GM19324 (cell line): ENCODE measurements around the gene SLC29A3.
"Not testable (repeated sequence)": the region's sequence is repeated elsewhere in the genome, so short reads cannot be mapped to it uniquely, and the experiment has no call there.

ENCODE experiments used
- ATAC-seq: cut with Tn5 transposase; IDR thresholded peaks from one replicate; pipeline ENCODE4 v1.9.1; 2021; ENCODE audit warnings: mild to moderate bottlenecking, moderate library complexity; ENCODE audit not compliant: unreplicated experiment, low FRiP score

The SLC29A3 gene

DNA sequence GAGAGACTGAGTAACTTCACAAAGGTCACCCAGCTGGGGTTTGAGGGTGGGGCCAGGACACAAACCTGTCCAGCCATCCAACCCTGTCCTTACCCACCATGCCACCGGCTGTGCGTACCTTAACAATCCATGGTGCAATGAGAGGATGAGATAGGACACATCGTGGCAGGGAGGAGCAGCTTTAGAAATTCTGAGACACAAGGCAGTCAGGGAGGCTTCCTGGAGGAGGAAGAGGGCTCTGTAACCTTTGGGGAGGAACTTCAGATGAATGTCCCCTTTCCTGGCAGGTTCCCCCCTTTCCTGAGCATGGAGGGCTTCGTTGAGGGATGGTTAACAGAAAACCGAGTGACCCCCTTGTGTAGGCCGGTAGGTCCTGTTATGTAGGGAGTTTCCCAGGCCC lies 35.6 kb upstream of the SLC29A3 start:
- no peak for ATAC-seq

DNA sequence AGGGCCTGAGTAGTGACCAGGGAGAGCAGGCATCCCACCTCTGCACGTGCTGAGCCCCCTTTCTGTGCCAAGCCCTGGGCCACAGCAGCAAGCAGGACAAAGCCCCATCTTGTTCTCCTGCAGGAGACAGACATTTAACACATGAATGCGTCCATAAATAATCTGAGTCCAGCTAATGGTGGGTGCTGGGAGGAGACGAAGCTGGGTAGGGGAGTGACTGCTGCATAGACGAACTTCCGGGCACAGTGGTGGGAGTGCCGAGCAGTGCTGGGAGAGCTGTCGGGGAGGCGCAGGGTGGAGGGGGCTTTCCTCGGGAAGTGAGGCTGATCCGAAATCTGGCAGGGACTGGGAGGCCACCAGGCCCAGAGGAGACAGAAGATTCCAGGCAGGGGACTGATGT lies 35.2 kb upstream of the SLC29A3 start:
- ATAC-seq: no peak

DNA sequence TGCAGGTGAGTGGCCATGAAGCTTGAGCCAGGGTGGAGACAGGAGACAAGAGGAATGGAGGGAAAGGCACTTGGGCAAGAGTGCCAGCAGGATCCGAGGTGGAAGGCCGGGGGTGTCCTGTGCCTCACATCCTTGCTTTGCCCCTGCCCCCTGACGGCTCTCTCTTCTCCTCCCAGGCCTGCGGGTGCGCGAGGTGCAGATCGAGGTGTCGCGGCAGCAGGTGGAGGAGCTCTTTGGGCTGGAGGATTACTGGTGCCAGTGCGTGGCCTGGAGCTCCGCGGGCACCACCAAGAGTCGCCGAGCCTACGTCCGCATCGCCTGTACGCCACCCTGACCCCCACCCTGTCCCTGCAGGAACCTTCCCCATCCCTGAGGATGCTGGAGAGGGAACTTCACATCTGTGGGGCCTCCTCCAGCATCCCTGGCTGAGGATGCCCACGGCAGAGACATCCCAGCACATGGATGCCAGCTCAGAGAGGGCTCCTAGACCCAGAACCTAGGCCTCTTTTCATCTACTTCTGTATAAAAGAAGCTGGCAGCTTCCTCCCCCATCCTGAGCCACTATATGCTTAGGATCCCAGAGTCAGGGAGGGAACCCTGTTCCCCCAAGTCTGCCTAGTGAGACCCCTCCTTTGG lies 34.4 kb upstream of the SLC29A3 start:
- no peak for ATAC-seq

GRCh38 chr10:71285180-71285545 lies 33.9 kb upstream of the SLC29A3 start:
- ATAC-seq: no peak

GRCh38 chr10:71285986-71286385 lies 33.1 kb upstream of the SLC29A3 start:
- no peak for ATAC-seq

- no peak for ATAC-seq
Observed at GRCh38 chr10:71286521-71287294, 32.4 kb upstream of the SLC29A3 start.

DNA sequence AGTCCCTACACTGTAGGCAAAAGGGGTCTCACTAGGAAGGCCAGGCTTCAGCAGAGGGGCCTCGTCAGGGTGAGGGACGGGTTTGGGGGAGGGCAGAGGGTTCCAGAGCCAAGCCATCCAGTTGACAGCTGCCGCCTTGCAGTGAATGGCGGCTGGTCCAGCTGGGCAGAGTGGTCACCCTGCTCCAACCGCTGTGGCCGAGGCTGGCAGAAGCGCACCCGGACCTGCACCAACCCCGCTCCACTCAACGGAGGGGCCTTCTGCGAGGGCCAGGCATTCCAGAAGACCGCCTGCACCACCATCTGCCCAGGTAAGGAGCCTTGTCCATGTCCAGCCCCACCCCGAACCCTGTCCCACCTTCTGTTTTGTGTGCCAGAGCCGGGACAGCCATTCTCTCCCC lies 31.6 kb upstream of the SLC29A3 start:
- ATAC-seq: no peak

GRCh38 chr10:71288461-71288860 lies 30.6 kb upstream of the SLC29A3 start:
- ATAC-seq: no peak

- ATAC-seq: no peak
Observed at GRCh38 chr10:71289421-71290130, 29.5 kb upstream of the SLC29A3 start.

DNA sequence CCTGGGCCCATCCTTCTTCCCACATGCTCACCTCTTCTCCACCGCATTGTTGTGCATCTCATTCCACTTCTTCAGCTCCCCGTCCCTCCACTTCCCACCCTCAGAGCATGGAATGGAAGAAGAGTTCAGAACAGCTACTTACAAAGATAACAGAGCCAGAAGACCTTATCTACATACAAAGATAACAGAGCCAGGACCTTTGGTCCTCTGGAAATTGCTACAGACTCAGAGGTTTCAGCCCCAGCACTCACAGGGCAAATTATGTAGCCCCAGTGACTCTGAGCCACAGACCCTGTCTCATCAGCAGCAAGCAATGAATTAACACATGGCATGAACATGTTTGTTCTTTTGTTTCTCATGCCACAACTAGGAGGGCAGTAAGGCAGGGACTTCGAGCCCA lies 28.7 kb upstream of the SLC29A3 start:
- no peak for ATAC-seq

- ATAC-seq: no peak
Observed at GRCh38 chr10:71290806-71291527, 28.1 kb upstream of the SLC29A3 start.

- no peak for ATAC-seq
Observed at GRCh38 chr10:71291528-71291900, 27.5 kb upstream of the SLC29A3 start.

- no peak for ATAC-seq
Observed at GRCh38 chr10:71292624-71293445, 26.2 kb upstream of the SLC29A3 start.

DNA sequence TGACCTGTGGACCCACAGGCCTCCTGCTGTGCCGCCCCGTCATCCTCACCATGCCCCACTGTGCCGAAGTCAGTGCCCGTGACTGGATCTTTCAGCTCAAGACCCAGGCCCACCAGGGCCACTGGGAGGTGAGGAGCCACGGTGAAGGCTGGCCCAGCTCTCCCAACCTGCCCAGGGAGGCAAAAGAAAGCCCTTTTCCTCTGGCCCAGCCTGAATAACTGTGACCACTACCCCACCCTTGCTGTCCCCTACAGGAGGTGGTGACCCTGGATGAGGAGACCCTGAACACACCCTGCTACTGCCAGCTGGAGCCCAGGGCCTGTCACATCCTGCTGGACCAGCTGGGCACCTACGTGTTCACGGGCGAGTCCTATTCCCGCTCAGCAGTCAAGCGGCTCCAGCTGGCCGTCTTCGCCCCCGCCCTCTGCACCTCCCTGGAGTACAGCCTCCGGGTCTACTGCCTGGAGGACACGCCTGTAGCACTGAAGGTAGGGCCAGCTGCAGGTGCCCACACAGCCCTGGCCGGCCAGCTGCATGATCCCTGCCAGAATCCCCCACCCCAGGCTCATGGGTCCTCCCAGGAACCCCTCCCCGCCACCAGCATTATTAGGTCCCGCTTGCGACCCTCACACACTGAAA lies 25.5 kb upstream of the SLC29A3 start:
- no peak for ATAC-seq

GRCh38 chr10:71294091-71294561 lies 24.9 kb upstream of the SLC29A3 start:
- no peak for ATAC-seq

DNA sequence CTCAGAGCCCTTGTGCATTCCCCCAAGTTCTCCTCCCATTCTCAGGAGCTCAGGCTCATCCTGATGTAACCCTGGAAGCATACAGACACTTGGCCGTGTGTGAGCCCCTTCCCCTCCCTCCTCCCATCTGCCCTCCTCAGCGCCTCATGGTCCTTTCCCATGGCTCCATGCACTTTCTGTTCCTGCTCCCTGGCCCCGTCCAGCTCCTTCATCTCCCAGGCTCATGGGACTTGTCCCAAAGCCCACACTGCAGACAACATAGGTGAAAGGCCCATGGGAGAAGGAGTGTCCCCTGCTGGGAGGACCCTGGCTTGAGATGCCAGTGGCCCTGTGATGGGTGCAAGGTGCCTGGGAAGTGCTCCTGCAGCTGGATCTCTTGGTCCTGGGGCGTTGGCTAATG lies 24.2 kb upstream of the SLC29A3 start:
- ATAC-seq: no peak

DNA sequence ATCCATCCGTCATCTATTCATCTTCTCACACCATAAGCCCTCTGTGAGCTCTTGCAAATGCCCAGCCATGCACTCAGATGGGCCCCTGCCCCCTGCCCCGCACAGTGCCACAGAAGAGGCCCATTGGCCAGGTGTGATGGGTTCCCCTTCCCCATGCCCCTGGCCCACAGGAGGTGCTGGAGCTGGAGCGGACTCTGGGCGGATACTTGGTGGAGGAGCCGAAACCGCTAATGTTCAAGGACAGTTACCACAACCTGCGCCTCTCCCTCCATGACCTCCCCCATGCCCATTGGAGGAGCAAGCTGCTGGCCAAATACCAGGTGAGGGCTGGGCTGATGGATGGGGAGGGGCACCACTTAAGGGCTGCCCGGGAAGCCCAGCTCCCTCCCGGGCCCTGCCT lies 23.4 kb upstream of the SLC29A3 start:
- ATAC-seq: no peak

- ATAC-seq: no peak
Observed at GRCh38 chr10:71296086-71296485, 23.0 kb upstream of the SLC29A3 start.

DNA sequence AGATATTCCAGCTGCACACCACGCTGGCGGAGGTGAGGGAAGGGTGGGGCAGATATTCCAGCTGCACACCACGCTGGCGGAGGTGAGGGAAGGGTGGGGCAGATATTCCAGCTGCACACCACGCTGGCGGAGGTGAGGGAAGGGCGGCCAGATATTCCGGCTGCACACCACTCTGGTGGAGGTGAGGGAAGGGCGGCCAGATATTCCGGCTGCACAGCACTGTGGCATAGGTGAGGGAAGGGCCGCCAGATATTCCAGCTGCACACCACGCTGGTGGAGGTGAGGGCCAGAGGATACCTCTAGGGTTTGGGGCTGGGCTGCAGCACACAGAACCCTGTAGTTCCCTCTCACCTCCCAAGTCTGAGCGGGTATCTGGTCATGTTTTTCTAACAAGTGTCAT lies 22.2 kb upstream of the SLC29A3 start:
- not testable (repeated sequence) for ATAC-seq

DNA sequence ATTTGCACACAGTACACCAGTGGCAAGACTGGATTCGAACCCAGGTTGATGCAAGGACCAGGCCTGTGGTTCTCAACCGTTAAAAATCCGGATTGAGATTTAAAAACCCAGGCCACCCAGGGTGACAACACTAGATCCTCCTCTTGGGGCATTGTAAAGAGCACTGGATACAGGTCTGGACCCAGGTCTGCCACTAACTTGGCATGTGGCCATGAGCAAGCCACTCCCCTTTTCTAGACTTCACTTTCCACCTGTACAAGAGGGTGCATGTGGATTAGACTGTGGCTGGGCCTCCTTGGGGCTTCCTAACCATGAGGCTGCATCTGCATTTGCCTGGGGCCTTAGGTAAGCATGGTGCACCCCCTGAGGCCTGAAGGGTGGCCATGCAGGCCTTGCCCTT lies 21.7 kb upstream of the SLC29A3 start:
- ATAC-seq: no peak
